Measurements from ENCODE around the gene CD14.

DNA sequence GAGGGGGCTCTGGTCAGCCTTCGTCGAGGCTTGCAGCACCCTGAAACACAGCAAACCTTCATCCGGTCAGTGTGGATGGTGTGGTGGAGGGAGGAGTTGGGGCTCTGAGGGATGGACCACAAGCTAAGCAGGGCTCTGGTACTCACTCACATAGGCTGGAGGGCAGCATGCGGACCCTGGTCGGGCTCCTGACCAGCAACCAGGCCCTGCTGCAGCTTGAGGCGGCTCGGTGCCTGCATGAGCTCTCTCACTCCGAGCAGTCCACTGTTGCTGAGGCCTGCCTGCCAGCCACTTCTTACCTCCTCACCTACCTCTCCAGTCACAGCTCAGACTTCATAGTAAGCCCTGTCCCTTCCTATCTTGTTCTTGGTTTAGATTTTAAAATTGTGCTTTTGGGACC is 8.7 kb upstream of the CD14 start:
- no peak for TF ChIP-seq POLR2AphosphoS5 (IDR thresholded peaks at IDR 0.05; ENCODE audit: borderline replicate concordance, low read depth, low read length)
- TF ChIP-seq EZH2 (IDR thresholded peaks at IDR 0.05) = no peak
- TF ChIP-seq FOXP2 (optimal IDR thresholded peaks at IDR 0.05; ENCODE audit: control extremely low read depth, extremely low read length, insufficient read depth) = no peak

Measured in SK-N-MC (cell line).